Activated gamma-delta T cell treated with anti-CD3 and anti-CD28 coated beads, Interleukin-2, amount 50 U/mL, for 16 hours (primary cell): ENCODE data around the gene ACSL5.
"Not testable (repeated sequence)": the region's sequence is repeated elsewhere in the genome, so short reads cannot be mapped to it uniquely, and the experiment has no call there.

Experiments
- DNase-seq: peaks from one replicate; pipeline ENCODE4 v3.0.0-alpha.2; 2020; ENCODE audit warnings: low read depth

ACSL5 gene

DNA sequence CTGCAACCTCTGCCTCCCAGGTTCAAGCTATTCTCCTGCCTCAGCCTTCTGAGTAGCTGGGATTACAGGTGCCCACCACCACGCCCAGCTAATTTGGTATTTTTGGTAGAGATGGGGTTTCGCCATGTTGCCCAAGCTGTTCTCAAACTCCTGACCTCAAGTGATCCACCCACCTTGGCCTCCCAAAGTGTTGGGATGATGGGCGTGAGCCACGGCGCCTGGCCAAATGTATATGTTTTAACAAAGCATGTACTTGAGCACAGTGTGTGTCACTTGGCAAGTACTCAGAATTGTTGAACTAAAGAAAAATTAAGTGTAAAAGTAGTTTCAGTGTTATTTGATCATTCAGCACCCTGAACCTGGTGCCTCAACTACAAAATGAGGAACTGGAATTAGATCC is 90.2 kb downstream of the ACSL5 start:
- not testable (repeated sequence) for DNase-seq

GRCh38 chr10:112465299-112465883 is 91.5 kb downstream of the ACSL5 start:
- DNase-seq = no peak

DNA sequence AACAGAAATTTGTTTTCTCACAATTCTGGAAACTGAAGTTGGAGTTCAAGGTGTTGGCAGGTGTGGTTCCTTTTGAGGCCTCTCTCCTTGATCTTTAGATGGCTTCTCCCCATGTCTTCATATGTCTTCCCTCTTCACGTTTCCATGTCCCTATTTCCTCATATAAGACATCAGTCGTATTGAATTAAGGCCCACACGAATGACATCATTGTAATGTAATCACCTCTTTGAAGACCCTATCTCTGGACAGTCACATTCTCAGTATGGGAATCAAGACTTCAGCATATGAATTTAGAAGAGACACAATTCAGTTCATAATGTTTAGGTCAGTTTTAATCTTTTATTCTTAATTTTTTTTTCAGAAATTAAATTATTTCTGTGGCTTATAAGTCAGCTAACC is 92.9 kb downstream of the ACSL5 start:
- DNase-seq = no peak

DNA sequence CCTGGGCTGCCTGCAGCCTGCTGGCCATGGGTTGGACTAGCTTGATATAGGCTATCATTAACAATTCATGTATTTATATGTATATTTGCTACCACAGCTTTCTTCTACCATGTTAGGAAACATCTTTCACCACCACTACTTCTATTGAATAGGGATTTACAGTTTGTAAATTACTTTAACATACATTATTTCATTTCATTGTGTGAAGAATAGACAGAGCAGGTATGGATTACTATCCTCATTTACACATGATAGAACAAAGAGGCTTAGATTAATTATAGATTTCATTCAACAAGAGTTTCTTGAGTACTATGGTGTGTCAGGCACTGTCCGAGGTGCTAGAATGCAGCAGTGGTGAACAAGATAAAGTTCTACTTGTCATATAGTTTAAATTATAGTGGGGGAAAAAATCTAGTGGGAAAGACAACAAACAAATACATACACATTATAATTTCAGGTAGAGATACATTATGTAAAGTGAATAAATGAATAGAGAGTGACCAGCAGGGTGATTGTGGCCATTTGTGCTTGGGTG is 93.7 kb downstream of the ACSL5 start:
- no peak for DNase-seq

GRCh38 chr10:112471878-112472487 is 98.1 kb downstream of the ACSL5 start:
- DNase-seq = no peak

- DNase-seq = no peak
Observed at GRCh38 chr10:112475575-112476218, 101.8 kb downstream of the ACSL5 start.
